GM21528 (cell line): ENCODE results near the gene SAA2.
"Not testable (repeated sequence)": the region's sequence is repeated elsewhere in the genome, so short reads cannot be mapped to it uniquely, and the experiment has no call there.

Source experiments
- ATAC-seq: cut with Tn5 transposase; IDR thresholded peaks from one replicate; pipeline ENCODE4 v1.9.1; 2021; ENCODE audit warnings: mild to moderate bottlenecking, moderate library complexity; ENCODE audit not compliant: unreplicated experiment, low FRiP score

The SAA2 gene

DNA sequence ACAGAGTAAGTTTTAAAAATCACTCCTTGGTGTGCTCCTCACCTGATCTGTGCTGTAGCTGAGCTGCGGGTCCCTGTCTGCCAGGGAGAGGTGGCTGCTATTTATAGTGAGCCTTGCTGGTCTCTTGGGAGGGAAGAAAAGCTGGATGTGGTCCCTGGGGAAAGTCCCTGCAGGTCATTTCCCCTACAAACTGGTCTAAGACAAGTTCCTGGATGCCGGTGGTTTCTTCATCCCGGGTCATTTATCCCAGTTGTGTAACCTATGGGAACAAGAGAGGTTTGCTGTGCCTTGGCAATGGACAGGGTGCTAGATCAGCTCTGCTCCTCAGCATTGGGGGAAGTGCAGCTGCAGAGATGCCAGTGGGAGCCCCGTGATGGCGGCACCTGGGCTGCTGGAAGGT is at the start of gene SAA2:
Gene SAA2, minus strand, starts transcription at position 108 of the 400 bp plus-strand sequence. CDS start 657 bp downstream, outside the sequence.
- no peak for ATAC-seq

DNA sequence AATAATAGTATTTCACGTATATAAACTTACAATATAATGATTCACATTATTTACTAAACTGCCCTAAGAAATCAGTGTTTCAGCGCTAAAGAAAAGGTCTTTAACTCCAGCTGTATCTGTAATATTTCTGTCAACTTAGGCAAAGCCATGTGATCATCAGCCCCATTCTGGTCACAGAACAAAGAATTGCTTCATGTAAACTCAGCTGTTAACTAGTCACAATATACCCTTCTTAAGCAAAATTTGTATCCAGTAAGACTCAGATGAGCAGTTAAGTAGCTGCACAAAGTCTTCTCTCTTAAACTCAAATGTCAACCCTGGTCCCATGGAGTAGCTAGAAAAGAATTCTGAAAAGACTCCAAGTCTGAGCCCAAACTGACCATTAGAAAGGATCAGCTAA is 46.8 kb upstream of the SAA2 start:
- no peak for ATAC-seq

DNA sequence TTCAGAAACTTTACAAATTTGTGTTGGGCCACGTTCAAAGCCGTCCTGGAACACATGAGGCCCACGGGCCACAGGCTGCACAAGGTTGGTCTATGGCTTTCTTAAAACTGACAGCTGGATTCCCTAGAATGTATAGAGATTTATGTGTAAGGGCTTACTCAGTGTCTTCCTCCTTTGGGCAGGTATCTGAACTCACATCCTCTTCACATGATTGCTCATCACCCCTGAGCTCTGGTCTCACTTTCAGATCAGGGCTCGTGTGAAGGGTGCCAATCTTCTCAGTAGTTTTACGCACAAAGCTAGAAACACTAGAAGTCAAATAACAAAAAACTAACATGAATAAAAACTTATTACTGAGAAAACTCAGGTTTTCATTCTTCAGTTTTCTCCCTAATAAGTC is 46.4 kb upstream of the SAA2 start:
- no peak for ATAC-seq

DNA sequence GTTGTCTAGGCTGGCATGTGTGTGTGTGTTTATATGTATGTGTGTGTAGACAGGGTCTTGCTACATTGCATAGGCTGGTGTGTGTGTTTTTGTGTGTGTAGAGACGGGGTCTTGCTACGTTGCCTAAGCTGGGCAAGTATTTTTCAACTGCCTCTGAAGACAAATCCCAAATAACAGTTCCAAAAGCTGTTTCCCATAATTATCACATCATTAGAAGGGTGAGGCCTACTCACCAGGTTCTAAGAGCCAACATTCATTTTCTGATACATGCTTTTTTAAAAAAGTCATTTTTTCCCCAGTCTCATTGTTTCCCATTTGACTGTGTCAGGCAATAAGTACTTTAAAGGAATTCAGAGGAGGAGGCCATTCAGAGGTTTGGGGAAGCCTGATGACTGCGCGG is 40.4 kb upstream of the SAA2 start:
- ATAC-seq: no peak

DNA sequence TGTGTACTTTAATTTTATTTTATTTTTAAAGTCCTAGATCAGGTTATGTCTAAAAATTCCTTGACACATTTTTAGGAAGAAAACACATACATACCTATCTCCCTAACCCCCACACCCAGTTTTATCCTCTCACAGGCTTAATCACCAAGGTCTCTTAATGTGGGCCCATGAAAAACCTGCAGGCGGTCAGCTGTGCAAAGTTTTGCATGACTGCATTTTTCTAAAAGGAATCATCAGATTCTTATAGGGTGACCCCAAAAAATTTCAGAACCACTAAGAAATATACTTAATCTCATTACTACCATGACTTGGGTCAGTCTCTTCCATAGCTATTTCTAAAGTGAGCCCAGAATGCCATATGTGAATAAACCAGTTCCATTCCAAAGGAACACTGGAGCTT is 37.4 kb upstream of the SAA2 start:
- no peak for ATAC-seq

DNA sequence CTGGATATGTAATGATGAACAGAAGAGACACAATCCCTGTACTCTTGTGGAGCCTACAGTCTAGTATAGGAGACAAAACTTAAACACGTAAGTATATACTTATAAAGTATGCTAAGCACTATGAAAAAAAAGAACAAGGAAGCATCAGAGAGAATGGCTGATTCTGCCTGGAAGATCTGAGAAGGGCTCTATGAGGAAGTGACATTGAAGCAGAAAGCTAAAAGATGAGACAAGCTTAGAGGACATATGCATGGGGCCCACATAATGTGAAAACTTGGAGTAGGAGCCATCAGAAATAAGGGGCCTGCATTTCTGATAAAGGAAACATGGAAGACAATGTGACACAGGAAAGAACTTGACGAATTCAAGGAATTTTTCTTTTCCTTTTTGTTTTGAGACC is 34.2 kb upstream of the SAA2 start:
- ATAC-seq: no peak

DNA sequence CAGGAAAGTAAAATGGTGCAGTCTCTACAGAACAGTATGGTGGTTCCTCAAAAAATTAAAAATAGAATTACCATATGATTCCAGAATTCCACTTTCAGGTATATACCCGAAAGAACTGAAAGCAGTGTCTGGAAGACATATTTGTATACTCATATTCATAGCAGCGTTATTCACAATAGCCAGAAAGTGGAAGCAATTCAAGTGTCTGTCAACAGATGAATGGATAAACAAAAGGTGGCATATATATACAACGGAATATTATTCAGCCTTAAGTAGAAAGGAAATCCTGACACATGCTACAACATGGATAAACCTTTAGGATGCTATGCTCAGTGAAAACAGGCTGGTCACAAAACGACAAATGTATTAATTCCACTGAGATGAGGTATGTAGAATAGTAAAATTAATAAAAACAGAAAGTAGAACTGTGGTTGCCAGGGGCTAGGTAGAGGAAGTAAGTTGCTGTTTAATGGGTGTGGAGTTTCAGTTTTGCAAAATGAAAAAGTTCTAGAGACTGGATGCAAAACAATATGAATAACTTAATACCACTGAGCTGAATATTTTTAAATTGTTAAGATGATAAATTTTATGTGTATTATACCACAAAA is 32.1 kb upstream of the SAA2 start:
- ATAC-seq: peak; percentile 81

DNA sequence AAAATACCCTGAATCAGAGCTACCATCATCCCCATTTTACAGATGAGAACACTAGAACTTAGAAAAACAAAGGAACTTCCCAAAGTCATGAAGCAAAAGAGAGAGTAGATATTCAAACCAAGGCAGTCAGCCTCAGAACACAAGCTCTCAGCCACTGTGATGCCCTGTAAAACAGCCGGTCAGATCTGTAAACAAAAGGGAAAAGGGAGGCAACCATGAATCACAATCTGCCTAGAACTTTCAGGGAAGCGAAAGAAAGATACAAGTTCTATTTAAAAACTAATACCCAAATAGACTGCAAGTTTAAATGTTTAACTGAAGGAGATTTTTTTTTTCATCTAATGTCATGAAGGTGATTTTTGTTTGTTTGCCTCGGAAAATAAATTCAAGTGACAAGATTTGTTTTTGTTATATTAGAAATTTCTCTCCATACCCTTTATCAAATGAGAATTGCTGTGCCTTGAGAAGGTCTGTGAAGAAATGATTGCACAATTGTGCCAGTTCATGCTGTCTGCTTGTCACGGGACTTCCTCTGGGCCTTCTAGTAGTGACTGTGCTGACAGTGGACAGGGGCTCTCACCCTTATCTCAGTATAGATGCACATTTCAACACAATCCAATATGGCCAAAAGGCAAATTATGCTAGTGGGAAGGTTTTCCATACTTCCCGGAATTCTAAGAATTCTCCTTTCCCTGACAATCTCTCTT is 29.2 kb upstream of the SAA2 start:
- no peak for ATAC-seq

DNA sequence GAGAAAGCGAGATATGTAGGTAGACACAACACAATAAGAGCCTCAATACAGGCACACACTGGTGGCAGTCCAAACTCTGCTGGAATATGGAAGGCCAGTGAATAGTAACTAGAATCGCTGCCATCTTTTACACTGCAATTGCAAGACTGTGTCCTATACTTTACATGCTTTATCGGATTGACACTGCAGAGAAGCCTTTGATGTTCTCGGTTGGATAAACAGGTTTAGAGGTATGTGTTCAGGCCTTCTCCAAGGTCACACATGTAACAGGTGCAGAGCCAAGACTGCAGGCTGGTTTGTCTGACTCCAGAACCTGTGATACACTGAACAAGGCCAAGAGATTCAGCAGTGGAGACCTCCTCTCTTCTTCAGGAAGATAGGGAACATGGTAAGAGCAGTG is 22.7 kb upstream of the SAA2 start:
- ATAC-seq: no peak

DNA sequence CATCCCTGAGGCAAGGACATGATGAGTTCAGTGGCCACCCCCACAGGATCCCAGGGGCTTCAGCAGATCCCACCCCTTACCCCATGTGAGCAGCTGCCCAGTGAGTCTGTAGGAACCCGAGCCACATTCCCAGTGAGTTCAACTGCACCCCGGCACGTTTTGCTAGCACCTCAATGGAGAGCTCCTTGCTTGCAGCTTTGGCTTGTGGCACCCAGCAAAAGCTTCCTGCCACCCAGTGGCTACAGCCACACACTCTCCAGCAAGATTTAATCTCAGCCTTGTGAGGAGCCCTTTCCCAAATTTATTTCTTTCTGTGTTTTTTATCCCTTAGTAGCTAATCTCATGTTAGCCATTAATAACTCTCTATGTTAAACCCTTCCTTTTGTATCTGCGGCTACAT is 21.6 kb upstream of the SAA2 start:
- no peak for ATAC-seq

DNA sequence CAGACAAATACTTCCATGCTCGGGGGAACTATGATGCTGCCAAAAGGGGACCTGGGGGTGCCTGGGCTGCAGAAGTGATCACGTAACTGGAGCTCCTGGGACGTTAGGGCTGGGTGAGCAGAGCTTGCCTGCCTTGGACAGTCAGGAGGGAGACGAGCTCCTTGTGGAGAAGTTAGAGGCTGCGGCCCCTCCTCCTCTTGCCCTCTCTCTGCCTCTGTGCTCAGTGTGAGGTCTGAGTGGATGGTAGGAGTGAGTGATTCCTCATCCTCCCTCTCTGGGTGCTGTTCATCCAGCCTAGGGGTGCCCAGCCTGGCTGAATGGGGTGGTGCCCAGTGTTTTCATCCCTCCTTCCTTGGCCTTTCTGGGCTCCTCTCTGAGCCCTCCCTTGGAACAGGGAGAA is 20.8 kb upstream of the SAA2 start:
- ATAC-seq: not testable (repeated sequence)

DNA sequence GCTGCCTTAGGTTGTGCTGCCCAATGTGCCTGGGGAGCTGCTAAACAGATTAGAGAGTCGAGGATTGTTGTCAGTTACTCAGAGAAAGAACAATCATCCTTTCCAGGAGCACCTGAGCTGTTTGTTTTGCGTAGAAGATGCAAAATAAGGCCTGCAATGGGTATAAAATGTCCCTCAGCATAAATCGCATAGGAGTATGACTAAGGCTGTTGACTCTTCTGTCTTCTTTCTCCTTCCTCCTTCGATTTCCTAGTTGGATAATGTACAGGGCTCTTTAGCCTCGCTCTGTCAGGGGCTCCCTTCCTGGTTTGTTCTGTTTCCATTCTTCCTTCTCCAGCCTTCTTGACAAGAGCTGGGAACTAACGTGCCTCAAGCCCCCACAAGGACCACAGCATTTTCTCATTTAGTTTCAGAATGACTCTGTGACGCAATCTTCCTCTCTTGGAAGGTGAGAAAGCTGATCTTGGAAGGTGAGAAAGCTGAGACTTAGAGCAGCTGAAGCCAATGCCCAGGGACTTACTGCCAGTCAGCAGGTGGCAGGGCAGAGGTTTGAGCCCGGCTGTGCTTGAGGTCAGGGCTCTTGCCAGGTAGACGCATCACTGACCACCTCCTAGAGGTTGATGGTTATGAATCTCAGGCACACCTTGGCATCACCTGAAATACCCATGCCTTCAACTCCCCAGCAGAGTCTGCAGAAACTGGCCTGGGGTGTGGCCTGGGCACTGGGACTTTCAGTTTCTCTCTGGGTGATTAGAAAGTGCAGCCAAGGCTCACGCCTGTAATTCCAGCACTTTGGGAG is 19.1 kb upstream of the SAA2 start:
- ATAC-seq: peak; percentile 62

DNA sequence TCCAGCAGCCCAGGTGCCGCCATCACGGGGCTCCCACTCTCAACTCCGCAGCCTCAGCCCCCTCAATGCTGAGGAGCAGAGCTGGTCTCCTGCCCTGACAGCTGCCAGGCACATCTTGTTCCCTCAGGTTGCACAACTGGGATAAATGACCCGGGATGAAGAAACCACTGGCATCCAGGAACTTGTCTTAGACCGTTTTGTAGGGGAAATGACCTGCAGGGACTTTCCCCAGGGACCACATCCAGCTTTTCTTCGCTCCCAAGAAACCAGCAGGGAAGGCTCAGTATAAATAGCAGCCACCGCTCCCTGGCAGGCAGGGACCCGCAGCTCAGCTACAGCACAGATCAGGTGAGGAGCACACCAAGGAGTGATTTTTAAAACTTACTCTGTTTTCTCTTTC is 17.5 kb upstream of the SAA2 start, which contains the start of gene SAA1:
Gene SAA1, plus strand, starts transcription at position 316 of the 400 bp plus-strand sequence. CDS start 624 bp downstream, outside the sequence.
- ATAC-seq: no peak

DNA sequence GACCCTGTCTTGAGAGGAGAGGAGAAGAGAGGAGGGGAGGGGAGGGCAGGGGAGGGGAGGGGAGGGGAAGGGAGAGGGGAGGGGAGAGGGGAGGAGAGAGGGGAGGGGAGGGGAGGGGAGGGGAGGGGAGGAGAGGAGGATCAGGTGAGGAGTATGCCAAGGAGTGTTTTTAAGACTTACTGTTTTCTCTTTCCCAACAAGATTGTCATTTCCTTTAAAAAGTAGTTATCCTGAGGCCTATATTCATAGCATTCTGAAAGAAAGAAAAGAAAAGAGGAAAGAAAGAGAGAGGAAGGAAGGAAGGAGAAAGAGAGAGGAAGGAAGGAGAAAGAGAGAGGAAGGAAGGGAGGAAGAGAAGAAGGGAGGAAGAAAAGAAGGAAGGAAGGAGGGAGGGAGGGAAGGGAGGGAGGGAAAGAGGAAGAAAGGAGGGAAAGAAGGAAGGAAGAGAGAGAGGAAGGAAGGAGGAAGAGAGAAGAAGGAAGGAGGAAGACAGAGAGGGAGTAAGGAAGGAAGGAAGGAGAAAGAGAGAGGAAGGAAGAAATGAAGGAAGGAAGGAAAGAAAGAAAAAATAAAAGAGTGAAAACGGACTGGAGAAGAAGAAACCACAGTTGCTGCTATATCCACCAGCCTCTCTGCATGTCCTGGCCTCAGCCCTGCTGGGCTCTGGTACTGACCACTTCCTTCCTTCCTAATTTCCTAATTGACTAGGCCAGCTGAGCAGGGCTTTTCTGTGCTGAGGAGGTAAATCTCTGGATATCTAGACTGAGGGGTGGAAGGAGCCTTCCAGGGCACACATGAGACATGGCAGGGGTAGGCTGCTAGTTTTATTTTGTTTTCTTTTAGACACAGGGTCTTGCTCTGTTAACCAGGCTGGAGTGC is 16.4 kb upstream of the SAA2 start:
- no peak for ATAC-seq

DNA sequence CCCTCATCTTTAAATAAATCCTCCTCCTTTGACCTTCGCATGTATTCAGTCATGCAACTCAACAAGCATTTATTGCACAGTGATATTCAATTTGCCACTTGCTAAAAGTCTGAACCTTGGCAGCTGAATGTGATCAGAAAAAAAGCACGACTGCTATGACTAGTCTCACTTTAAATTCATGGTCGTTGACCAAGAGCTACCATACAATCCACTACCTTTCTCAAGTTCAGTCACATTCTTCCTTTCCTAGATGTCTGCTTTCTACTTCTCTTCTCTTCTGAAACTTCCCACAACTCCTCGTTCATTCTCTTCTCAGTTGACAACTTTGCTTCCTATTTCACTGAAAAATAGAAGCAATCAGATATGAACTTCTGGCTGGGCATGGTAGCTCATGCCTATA is 15.6 kb upstream of the SAA2 start:
- ATAC-seq: peak; percentile 51

DNA sequence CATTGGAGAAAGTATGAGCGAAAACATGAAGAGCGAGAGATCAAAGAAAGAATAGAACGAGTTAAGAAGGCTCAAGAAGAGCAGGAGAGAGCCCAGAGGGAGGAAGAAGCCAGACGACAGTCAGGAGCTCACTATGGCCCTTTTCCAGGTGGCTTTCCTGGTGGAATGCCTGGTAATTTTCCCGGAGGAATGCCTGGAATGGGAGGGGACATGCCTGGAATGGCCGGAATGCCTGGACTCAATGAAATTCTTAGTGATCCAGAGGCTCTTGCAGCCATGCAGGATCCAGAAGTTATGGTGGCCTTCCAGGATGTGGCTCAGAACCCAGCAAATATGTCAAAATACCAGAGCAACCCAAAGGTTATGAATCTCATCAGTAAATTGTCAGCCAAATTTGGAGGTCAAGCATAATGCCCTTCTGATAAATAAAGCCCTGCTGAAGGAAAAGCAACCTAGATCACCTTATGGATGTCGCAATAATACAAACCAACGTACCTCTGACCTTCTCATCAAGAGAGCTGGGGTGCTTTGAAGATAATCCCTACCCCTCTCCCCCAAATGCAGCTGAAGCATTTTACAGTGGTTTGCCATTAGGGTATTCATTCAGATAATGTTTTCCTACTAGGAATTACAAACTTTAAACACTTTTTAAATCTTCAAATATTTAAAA is 14.3 kb upstream of the SAA2 start:
- not testable (repeated sequence) for ATAC-seq

DNA sequence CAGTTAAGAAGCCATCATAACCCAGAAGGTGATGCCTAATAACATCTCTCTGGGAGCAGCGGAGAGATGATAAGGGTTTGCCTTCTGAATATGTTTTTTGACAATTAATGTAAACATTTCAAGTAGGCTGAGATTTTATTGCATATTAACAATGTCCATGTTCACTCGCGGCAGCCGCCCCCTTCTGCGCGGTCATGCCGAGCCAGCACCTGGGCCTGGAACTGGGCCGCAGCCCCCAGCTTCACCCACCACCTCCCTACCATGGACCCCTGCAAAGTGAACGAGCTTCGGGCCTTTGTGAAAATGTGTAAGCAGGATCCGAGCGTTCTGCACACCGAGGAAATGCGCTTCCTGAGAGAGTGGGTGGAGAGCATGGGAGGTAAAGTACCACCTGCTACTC is 13.3 kb upstream of the SAA2 start:
- no peak for ATAC-seq

DNA sequence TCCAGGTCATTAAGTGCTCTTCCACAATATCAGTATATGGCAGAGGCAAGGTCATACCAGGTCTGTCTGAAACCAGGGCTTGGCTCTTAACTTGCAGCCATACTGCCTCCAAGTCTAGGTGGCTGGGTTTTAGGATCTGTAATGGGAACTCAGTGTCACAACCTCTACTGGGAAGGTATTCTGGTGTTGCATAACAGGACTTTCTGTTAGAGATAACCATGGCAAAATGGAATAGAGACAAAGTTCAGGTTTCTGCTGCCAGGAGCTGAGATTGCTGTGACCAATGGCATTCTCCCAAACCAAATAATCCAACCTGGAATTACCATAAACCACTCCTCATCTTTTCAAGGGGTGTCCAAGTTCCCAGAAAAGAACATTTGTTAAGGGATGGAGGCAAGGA is 10.8 kb upstream of the SAA2 start:
- no peak for ATAC-seq

DNA sequence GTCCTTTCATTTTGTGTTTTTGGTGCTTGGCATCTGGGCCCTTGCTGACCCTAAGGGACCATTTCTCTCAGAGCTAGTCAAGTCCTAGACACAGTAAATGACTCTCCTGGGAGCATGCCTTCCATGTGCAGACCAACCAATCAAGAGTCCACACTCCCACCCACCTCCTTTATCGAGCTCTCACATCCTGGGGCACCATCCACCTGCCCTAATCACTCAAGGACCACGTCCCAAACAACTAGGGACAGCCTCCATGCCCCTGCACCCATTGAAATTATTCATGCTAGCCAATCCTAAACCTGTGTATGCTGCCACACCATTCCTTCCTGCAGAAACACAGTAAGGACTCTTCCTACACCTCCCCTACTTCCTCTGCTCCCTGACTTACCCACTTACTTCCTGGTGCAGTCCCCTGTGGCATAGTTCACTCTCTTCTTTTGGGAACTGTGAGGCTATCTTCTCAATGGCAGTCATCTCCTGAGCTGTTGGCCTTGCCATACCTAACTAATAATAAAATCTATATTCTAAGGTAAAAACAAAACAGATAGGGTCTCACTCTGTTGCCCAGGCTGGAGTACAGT is 6.4 kb upstream of the SAA2 start:
- ATAC-seq: no peak
